Mammary epithelial cell (primary cell): Measurements from ENCODE around the gene SERPINB6.
"Not testable (repeated sequence)": the region's sequence is repeated elsewhere in the genome, so short reads cannot be mapped to it uniquely, and the experiment has no call there.

ENCODE experiments used
- EZH2 ChIP-seq: IDR thresholded peaks from 2 replicates; pipeline ENCODE4 v1.6.1; 2012; ENCODE audit warnings: low read length, inconsistent platforms, borderline replicate concordance
- TF ChIP-seq, protein P1 (sequence below), 2 donors: IDR thresholded peaks in 1 of 2; conservative IDR thresholded peaks in 1 of 2; 2 replicates each; pipeline ENCODE4 v1.5.1; 2011 to 2012; ENCODE audit warnings: inconsistent platforms in 2 of 2, low read length in 2 of 2, mild to moderate bottlenecking in 2 of 2, control low read depth in 1 of 2, low read depth in 1 of 2; ENCODE audit not compliant: insufficient read depth in 1 of 2; ENCODE audit errors: extremely low read depth in 1 of 2

GRCh38 chr6:2972685-2973084 is 1.3 kb upstream of the SERPINB6 start:
- TF ChIP-seq, protein P1, sequence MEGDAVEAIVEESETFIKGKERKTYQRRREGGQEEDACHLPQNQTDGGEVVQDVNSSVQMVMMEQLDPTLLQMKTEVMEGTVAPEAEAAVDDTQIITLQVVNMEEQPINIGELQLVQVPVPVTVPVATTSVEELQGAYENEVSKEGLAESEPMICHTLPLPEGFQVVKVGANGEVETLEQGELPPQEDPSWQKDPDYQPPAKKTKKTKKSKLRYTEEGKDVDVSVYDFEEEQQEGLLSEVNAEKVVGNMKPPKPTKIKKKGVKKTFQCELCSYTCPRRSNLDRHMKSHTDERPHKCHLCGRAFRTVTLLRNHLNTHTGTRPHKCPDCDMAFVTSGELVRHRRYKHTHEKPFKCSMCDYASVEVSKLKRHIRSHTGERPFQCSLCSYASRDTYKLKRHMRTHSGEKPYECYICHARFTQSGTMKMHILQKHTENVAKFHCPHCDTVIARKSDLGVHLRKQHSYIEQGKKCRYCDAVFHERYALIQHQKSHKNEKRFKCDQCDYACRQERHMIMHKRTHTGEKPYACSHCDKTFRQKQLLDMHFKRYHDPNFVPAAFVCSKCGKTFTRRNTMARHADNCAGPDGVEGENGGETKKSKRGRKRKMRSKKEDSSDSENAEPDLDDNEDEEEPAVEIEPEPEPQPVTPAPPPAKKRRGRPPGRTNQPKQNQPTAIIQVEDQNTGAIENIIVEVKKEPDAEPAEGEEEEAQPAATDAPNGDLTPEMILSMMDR (conservative IDR thresholded peaks at IDR 0.05 in 1 of 2, IDR thresholded peaks at IDR 0.05 in 1 of 2; ENCODE audit: extremely low read depth in 1 of 2, insufficient read depth in 1 of 2, low read depth in 1 of 2, low read length in 2 of 2) = not testable (repeated sequence)
- TF ChIP-seq EZH2 = not testable (repeated sequence)
